Right lobe of liver (tissue), 4 donors: ENCODE data around the gene EML6.

Source experiments
- CTCF ChIP-seq, 4 donors: fragments of 200-600 bp in 3 of 4; fragments of 450-650 bp in 1 of 4; IDR thresholded peaks; one replicate each; pipeline versions ENCODE4 v1.5.1 to v1.8.0; 2016 to 2022; ENCODE audit warnings: antibody characterized with exemption in 4 of 4, mild to moderate bottlenecking in 2 of 4
- POLR2A ChIP-seq: fragments of 450-650 bp; IDR thresholded peaks from one replicate; pipeline ENCODE4 v1.6.1; 2017; ENCODE audit warnings: antibody characterized with exemption, mild to moderate bottlenecking
- donor health status: DM: no; HTN: no; CAD: no.
- donor health status: DM: no; HTN: no; CAD: no.
- donor health status: DM: no; HTN: yes; CAD: no.

- no peak for TF ChIP-seq POLR2A
- TF ChIP-seq CTCF (IDR thresholded peaks at IDR 0.05): no peak
Observed at GRCh38 chr2:54691445-54692135, 31.9 kb upstream of the EML6 start.
